AG09309 (cell line): ENCODE measurements around the gene EMP1.

Source experiments
- DNase-seq: peaks from one replicate; pipeline ENCODE4 v3.0.0-alpha.2; 2010; ENCODE audit warnings: low read depth
- H3K4me3 ChIP-seq: 2 replicates; pipeline ENCODE4 v1.5.1; 2011; ENCODE audit warnings: mild to moderate bottlenecking, low read depth, low read length, moderate library complexity; ENCODE audit not compliant: control insufficient read depth
- TF ChIP-seq, protein P1 (sequence below): IDR thresholded peaks from 2 replicates; pipeline ENCODE4 v1.5.1; 2011; ENCODE audit warnings: mild to moderate bottlenecking, low read depth, low read length, inconsistent platforms; ENCODE audit not compliant: insufficient read depth, control insufficient read depth; ENCODE audit errors: missing control alignments

The EMP1 gene

DNA sequence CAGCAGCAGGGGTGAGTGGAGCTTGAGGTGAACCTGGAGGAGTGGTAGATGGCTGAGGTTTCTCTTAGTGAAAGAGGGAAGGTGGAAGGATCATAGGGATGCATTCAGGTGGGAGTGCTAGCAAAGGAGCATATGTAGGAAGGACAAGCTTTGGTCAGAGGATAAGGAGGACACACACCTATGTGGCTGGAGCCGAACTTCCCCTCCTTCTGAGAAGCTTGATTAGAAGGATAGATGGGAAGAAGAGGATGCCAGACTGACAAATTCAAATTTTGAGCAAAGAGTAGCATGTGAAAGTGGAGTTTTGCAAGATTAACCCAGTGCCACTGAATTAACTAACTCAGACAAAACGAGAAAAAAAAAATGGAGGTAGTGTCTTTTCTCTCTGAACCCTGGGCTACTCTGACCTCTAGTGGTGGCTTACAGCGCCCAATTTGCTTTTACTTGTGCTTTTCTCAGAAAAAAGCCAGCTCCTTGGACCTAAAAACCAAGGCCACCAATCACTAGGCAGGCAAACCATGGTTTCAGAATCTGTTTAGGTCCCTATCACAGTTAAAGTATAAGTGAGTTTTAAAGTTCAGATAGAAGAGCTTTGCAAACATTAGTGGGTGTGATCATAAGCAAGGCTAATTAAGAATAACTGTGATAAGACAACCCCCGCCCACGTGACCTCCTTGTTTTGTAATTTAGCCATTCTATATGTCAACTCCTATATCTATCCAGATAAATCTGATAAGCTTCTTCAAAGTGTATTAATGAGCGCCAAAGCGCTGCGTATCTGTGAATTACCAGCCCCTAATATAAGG, 15.5 kb downstream of the EMP1 start:
- no peak for DNase-seq
- no peak overlapping the region for H3K4me3 ChIP-seq
- TF ChIP-seq, protein P1, sequence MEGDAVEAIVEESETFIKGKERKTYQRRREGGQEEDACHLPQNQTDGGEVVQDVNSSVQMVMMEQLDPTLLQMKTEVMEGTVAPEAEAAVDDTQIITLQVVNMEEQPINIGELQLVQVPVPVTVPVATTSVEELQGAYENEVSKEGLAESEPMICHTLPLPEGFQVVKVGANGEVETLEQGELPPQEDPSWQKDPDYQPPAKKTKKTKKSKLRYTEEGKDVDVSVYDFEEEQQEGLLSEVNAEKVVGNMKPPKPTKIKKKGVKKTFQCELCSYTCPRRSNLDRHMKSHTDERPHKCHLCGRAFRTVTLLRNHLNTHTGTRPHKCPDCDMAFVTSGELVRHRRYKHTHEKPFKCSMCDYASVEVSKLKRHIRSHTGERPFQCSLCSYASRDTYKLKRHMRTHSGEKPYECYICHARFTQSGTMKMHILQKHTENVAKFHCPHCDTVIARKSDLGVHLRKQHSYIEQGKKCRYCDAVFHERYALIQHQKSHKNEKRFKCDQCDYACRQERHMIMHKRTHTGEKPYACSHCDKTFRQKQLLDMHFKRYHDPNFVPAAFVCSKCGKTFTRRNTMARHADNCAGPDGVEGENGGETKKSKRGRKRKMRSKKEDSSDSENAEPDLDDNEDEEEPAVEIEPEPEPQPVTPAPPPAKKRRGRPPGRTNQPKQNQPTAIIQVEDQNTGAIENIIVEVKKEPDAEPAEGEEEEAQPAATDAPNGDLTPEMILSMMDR = peak; percentile 78

DNA sequence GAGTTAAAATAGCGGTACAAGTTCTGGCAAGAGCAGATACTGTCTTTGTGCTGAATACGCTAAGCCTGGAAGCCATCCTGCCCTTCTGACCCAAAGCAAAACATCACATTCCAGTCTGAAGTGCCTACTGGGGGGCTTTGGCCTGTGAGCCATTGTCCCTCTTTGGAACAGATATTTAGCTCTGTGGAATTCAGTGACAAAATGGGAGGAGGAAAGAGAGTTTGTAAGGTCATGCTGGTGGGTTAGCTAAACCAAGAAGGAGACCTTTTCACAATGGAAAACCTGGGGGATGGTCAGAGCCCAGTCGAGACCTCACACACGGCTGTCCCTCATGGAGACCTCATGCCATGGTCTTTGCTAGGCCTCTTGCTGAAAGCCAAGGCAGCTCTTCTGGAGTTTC, 18.5 kb downstream of the EMP1 start:
- no peak for DNase-seq
- no peak overlapping the region for H3K4me3 ChIP-seq
- TF ChIP-seq, protein P1 = no peak

DNA sequence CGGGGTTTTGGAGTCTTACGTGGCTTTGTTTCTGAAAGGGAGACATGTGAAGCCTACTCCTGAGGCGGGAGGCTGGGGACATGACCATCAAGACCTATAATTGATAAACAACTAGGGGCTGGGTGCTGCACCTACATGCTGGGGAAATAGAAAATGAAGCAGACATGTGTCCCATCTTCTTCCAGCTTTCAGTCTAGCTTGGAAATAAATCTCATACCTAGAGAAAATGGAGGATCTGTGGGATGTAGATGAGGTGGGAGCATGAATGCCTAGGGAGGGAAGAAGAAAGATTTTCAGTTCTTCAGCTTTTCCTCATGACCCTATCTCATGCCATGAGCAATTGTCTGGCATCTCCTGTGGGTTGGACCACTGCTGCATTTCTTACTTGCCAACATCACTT, 22.1 kb downstream of the EMP1 start:
- DNase-seq = no peak
- H3K4me3 ChIP-seq = no peak overlapping the region
- TF ChIP-seq, protein P1 = no peak

DNA sequence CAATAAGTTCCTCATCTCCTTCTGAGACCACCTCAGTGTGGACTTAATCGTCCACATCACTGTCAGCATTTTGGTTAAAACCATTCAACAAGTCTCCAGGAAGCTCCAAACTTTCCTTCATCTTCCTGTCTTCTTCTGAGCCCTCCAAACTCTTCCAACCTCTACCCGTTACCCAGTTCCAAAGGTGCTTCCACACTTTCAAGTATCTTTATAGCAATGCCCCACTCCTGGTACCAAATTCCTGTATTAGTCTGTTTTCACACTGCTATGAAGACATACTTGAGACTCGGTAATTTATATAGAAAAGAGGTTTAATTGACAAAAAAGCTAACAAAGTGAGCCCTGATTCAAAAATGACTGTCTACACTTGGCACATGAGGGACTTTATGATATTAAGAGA, 22.8 kb downstream of the EMP1 start:
- no peak overlapping the region for H3K4me3 ChIP-seq
- no peak for DNase-seq
- TF ChIP-seq, protein P1 = no peak

DNA sequence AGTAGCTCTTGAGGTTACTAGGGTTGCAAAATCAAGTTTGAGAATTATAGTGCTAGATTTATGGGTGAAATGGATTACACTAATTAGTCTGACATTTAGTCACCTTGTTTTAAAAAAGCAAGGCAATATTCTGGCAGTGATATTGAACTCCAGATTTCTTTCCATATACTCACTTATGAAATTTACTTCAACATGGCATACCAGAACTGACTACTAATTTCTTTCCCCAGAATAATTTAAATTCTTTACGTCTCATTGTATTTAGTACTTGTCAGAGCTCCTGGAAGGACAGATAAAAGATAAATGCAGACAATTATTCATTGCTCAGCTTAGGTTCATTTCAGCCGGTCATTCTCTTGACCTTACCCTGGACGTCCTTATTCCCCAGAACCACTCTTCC, 24.3 kb downstream of the EMP1 start:
- no peak overlapping the region for H3K4me3 ChIP-seq
- TF ChIP-seq, protein P1 = no peak
- no peak for DNase-seq

DNA sequence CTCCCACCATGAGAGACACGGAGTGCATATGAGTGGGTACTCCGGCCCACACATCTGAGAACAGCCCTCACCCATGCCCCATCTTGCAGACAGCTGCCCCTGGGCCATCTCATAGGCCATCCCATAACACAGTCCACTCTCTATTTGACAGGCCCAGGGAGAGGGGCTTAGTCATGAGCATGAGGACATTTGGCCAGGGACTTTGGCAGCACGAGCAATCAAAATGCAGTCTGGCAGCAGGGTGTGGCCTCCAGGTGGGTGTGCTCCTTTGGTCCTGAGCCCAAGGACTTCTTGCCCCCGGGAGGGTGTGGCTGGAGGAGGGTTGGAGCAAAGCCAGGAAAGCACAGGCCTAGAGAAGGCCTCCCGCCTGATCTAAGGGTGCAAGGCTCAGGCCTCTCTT, 25.6 kb downstream of the EMP1 start:
- TF ChIP-seq, protein P1 = no peak
- DNase-seq = no peak
- H3K4me3 ChIP-seq = no peak overlapping the region
